GM19238 (cell line): Measurements from ENCODE around the gene NCBP1.

Experiments
- DNase-seq: peaks from one replicate; pipeline ENCODE4 v3.0.0; 2011; ENCODE audit warnings: low spot score; ENCODE audit not compliant: insufficient read length

The NCBP1 gene

DNA sequence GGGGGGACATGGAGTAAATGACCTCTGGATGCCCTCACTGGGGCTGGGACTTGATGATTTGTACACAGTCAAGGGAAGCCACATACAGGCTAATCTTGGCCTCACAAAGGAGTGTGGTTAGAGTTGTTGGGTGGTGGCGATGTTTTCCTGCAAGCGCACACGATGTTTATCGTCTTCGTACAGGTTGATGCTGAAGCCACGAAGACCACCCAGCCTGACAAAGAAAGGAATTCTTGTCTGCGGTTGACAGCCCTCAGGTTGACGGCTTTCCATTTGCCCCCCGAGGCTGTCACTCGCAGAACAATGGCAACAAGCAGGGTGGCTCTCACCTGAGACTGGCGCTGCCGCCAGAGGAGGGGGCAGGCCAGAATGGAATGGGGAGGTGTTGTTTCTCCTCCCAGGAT is 77.6 kb downstream of the NCBP1 start:
- DNase-seq: no peak

DNA sequence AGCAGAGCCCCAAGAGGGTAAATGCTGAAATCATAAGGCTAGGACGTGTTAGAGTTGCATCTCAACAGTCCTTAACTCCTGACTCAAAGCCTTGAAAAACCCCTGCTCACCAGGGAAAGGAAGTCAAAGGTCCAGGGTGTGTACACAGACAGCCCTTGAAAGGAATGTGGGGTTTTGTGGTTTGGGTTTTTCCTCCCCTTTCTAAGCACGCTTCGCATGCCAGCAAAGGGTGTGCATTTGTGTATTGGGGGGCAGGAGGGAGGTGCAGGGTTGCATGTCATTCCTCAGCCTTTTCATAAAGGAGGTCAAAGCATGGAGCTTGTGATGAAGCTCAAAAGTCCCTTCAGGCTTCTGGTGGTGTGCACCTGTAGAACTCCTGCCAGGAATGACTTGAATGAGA is 80.8 kb downstream of the NCBP1 start:
- no peak for DNase-seq

DNA sequence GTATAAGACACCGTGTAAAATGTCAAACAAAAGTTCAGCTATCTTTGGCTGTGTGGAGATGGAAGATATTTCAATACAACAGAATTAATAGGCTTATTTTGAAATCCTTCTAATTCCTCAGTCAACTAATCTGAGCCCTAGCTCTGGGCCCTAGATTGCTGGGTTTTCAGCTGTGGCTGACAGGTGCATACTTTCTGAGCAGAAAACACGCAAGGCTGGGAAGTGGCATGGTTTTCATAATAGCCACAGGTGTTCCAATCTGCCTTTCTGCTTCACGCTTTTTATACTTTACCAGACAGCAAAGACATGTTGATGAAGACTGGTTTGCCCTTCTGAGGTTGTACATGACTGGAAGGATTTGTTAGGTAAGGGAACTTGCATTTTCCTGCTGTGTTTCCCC is 84.2 kb downstream of the NCBP1 start:
- no peak for DNase-seq

DNA sequence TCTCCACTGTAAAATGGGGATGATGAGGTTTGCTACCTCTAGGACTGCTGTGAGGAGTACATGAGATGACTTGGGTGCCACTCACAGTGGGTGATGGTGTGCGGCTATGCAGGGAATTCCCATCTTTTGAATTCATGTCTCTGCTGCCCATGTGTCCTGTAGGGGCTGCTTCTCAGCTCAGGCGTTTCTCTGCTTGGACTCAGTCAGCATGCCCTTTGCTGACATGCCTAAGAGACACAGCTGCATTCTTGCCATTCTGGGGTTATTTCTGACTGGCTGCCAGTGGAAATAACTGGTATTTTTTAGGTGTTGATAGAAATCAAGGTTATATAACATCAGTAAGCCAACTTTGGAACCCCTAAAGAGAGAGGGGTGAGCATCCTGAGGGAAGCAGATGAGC is 87.8 kb downstream of the NCBP1 start:
- no peak for DNase-seq

DNA sequence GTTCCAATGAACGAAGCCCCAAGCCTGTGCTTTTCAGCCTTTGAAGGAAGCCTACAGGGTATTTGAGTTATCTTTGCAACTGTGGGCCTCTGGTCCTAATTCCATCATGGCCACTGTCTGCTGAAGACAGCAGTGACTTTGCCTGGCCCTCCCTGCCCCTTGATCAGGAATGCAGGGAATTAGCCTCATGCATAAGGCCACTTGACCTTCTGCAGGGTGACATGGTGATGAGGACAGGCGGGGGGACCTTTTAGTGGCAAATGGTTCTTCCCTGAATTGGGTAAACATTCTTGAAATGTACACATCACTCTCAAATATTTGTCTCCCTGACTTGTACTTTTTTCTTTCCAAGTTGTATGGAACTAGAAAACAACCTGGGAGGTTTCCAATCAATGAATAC is 88.7 kb downstream of the NCBP1 start:
- DNase-seq: no peak
